NCI-H2107 (cell line): ENCODE results near the gene FNDC8.
A peak's percentile ranks its signal among the peaks of the same experiment; 100 is the strongest.
"Not testable (repeated sequence)": the region's sequence is repeated elsewhere in the genome, so short reads cannot be mapped to it uniquely, and the experiment has no call there.

Source experiments
- DNase-seq: peaks from one replicate; lab custom pipeline; 2025; lab: John Stamatoyannopoulos, UW

FNDC8 gene

DNA sequence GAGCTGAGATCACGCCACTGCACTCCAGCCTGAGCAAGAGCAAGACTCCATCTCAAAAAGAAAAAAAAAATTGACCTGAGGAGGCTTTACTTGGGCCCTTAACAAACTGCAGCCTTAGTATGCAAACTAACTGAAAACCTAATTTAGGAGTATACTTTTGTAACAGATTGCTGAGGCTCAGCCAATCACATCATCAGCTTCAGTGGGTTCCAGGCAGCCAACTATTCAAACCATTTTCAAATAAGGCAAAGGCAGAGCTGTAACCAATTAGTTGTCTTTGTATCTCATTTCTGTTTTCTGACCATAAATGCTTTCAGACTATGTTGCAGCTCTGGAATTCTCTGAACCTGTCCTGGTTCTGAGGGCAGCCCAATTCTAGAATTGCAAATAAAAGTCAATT is 25.7 kb upstream of the FNDC8 start:
- DNase-seq, result no peak

DNA sequence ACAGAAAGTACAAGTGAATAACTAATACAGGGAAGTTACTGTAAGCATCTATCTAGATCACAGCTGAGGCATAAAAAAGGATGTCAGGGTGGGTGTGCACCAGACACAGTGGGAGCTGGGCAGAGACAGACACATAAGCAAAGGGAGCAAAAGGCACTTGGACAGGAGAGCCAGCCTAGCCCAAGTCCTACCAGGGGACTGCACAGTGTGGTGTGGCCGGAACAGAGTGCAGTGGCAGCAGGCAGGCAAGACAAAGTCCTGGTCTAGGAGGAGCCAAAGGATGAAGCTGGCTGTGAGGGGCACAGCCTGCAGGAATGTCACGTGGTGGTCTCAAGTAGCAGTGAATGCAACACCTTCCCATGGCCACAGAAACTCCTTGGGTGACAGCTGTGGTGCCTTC is 23.6 kb upstream of the FNDC8 start:
- DNase-seq, result no peak

DNA sequence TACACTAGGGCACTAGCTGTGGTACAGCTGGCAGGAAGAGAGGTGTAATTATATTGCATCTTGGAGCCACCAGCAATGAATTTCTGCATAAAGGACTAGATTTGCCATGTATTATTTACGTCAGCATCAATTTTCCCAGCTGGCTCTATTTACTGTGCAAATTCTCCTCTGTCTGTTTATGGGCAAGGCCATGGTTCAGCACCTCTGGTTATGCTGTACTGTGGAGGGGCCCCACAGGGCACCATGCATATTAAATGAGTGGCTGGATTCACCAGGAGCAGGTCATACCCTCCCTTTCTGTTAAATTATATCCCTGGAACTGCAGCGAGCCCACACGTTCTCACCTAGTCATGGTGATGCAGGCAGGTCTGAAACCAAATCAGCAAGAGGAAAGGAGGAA is 21.5 kb upstream of the FNDC8 start:
- DNase-seq, result no peak

DNA sequence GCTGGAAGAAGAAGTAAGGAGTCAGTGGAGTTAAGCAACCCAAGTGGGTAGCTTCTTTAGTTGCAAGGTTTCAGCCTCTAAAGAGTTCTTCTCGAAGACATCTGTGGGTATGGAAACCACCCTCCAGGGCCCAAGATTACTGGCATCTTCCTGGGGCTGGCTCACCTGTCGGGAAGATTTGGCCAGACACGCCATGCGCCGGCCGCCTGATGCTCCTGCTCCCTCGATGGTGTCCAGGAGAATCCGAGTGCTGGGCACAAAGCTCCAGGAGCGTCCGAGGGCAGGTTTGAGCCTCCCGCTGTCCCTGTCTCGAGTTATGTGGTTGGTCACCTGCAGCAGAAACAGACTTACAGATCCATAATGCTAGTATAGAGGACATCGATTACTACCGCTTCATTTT is 20.4 kb upstream of the FNDC8 start:
- DNase-seq, result no peak

DNA sequence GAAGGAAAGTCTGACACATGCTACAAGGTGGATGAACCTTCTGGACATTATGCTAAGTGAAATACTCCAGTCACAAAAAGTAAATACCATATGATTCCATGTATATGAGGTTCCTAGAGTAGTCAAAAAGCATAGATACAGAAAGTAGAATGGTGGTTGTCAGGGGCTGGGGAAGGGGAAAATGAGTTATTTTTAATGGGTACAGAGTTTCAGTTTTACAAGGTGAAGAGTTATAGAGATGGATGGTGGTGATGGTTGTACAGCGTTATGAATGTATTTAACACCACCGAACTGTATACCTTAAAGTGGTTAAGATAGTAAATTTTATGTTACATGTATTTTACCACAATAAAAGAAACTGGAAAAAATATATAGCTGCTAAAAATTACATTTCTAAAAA is 19.7 kb upstream of the FNDC8 start:
- DNase-seq, result no peak

DNA sequence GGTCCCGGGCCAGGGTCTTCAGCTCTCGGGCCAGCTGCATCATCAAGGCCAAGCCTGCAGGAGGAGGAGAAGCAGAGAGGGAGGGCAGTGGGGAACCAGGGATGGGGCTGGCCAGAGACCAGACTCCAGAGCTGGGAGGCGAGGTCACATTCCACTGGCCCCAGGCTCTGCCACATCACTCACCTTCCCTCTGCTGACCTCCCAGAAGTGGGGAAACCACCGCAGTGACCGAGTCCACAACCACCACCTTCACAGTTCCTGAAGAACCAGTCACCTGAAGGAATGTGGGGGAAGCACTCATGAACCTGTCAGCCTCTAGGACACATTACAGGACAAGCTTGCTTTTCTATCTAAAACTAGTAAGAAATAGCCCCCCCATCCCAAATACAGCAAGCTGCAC is 18.1 kb upstream of the FNDC8 start:
- DNase-seq, result no peak

DNA sequence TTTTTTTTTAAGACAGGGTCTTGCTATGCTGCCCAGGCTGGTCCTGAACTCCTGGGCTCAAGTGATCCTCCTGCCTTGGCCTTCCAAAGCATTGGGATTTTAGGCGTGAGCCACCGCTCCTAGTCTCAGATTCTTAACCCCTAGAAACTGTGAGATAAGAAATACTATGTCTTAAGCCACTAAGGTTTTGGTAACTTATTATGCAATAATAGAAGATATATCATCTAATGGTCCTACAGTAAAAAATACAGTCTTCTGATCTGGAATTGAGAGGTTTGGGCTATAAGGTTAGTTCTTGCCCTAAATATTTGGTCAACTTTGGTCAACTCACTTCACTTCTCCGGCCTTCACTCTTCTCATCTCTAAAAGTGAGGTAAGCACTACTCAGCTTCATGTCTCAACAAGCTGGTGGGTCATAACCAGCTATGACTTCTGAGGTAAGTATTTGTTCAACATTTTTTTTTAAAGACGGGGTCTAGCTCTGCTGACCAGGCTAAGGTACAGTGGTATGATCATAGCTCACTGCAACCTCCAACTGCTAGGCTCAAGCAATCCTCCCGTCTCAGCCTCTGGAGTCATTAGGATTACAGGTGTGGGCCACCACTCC is 16.5 kb upstream of the FNDC8 start:
- DNase-seq, result no peak

DNA sequence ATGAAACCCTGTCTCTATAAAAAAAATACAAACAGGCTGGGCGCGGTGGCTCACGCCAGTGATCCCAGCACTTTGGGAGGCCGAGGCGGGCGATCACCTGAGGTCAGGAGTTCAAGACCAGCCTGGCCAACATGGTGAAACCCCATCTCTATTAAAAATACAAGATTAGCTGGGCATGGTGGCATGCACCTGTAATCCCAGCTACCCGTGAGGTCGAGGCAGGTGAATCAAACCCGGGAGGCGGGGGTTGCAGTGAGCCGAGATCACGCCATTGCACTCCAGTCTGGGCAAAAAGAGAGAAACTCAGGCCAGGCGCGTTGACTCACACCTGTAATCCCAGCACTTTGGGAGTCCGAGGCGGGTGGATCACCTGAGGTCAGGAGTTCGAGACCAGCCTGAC is 10.6 kb upstream of the FNDC8 start:
- DNase-seq, result not testable (repeated sequence)

DNA sequence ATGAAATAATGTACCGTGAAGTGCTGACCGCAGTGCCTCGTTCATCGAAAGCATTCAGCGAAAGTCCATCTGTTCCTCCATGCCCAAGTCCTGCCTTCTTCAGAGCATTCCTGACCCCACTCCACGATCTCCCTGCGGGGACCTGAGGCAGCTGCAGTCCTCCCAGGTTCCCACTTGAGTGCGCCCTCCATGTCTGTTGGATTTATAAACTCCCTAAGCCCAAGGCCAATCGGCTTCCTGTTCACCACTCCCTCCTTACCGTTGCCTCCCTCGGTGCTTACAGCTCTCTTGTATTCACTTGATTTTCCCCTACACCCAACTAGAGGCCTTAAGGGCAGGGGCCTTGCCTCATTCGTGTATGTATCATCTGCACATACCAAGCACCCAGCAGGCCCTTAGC is 4.6 kb upstream of the FNDC8 start:
- DNase-seq, result no peak

DNA sequence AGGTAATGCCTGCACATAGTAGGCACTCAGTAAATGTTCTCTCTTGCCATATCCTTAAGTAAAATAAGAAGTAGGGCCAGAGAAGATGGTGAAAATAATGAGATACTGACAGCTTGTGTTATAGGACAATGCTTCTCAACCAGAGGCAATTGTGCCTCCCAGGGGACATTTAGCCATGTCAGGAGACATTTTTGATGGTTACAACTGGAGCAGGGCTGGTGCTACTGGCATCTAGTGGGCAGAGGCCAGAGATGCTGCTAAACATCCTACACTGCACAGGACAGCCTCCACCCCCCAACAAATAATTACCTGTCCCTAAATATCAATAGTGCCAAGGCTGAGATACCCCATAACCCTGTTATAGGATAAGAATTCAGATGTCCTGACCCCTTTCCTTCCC is 3.4 kb upstream of the FNDC8 start:
- no peak for DNase-seq

DNA sequence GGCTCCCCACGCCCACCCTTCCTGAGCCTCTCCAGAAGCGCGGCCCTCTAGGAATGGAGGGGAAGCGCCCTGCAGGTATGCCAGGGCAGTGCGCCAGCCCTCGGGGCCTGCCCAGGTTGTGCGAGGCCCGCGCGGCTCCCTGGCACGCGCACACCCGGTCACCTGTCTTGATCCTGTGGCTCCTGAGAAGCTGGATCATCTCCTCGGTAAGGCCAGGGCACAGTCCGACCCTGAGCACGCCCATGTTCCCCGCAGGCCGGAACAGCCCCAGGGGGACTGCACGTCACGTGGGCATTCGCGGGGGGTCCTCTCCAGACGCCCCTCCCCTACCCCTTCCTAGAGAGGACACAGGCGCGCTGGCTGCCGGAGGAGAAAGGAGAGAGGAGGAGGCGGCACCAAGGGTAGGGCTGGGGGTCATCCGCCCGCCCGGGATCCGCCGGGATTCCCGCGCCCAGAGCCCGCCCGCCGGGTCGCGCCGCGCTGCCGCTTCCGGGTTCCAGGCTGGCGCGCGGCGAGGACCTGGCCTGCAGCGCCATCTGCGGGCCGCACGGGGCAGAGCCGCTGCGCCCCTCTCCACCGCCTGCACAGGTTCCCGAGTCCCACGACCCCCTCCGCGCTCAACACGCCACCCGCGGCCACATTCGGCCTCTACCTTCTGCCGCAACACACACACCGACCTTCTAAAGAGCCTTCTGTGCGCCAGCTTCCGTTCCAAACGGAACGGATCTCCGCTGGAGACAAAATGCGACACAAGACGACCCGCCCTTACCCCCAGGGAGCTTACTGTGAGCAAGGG is 1.8 kb upstream of the FNDC8 start, which contains the start of gene RAD51D:
Gene RAD51D, minus strand, starts transcription at position 491 of the 796 bp plus-strand sequence. Its CDS starts 247 bp downstream, at position 244.
- peak; percentile 71 for DNase-seq

DNA sequence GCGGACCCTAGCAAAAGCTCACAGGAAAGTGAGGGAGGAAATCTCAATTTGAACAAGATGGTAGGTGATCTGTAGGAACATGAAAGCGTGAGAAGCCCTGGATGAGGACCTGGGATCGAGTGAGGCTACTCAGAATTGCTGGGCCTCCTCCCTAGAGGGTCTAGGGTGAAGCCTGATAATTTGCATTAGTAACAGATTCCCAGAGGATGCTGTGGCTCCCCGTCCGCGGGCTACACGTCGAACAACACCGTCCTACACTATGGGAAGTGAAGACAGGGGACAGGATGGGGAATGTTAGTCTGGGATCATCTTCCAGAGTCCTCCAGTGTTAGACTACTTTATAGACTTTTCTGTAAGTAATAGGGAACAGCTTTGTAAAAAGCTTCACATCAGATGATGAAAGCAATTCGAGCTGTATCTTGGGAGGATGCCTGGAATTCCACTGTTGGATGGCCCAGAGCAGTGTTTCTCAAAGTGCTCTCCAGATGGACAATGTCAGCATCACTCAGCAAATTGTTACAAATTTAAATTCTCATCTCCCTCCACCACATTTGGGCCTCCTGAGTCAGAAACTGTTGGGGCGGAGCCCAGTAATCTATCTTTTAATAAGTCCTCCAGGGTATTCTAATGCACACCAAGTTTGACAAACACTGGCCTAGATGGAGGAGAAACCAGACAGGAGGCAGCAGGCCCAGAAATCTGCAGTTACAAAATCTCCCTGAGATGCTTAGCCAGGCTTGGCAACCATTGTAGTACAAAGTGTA is 6.5 kb downstream of the FNDC8 start:
- DNase-seq, result no peak

DNA sequence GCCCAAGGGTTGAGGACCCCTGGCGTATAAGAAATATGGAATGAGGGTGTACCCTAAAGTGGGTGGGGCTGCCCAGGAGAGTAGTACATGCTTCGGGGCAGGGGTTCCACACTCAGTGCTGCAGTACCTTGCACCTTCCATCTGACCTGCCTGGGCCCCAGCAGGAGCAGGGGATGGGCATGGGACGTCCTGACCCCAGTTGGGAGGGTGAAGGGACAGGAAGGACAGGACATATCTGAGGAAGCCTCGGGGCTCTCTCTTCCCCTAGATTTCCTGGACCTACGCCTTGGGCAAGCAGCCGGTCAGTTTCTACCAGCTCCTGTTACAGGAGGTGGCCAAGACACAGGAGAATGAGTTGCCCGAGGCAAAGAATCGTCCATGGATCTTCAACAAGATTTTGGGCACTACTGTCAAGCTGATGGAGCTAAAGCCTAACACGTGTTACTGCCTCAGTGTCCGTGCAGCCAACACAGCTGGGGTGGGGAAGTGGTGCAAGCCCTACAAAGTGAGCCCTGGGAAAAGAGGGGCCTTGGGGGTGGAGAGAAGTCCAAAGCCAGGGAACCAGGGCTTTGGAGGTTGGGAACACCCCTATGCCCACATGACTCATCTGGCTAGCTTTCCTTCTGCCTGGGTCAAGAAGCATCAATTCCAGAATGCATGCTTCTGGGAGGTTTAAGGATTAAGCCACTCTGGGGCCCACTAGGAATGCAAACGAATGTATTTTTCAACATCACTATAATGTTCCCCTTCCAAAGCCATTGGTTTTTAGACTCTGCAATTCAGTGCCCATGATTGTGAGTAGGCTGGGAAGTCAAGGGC is 7.9 kb downstream of the FNDC8 start:
- no peak for DNase-seq

DNA sequence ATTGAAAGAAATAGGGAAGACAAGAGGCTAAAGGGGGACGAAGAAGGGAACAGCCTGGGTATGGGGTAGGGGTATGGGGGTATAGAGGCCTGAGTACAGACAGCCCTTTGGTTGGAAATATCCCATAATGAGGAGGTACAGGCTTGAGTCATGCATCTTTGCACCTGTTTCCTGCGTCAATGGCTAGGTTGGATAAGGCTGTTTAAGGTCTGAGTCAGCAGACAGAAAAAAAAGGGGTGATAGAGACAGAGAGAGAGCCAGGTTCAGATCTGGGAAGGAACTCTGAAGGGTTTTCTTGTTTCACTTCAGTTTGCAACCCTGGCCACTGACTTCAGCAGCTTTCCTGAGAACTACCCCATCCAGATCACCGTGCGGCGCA is 8.5 kb downstream of the FNDC8 start:
- no peak for DNase-seq

DNA sequence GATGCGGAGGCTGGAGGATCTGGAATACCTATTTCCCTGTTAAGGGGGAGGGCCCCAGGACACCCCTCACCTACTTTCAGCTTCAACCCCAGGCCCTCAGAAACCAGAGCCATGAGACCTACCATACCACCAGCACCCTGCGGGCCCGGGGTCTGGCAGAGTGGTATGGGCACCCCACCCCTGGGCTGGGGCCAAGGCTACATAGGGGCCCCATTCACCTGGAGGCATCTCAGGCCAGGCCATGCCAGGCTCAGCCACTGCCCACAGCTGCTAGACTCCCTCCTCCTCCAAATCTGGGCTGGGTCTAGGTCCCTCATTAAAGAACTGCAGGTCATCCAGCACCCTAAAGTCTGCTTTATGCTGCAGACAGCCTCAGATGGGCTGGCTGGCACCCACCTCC is 9.0 kb downstream of the FNDC8 start:
- no peak for DNase-seq

DNA sequence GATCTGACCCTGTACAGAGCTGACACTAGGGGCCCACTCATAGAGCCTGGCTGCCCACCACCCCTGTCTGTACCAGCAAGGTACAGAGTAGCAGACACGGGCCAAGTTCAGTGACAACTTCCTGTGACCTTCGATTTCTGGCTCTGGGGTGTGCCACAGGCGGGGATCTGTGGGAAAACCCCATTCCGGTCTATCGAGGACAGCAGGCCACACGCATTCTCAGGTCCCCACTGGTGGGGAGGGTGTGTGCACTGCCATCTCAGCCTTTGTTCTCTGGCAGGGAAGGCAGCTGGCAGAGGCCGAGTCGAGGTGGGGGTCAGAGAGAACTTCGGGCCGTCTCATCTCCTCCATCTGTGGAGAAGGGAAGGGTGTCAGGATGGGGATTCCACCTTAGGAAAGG is 10.7 kb downstream of the FNDC8 start:
- no peak for DNase-seq

DNA sequence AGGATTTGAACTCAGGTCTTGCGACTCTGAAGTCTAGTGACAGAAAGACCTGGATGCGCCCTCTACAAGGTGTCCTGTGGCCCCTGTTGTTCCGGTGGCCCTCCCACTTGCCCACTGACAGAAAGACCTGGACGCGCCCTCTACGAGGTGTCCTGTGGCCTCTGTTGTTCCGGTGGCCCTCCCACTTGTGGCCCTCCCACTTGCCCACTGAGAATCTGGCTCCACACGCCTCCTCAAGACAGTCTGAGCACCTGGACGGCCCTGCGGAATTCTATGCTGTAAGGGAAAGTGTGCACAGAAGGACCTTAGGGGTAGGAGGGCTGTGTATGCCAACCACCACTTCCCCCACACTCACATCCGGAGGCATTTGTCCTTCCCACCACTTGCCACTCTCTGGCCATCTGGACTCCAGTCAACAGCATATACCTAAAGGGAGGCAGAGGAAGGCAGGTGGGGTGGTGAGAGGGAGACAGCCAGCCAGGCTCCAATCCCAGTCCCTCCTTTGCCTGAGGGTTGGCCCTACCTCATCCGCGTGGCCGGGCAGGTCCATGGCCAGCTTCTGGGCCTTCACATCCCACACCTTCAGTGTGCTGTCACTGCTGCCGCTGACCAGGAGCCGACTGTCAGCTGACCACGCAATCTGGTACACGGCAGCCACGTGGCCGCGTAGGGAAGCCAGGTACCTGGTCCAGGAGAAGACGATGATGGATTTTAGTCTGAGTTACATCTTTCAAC is 11.6 kb downstream of the FNDC8 start:
- no peak for DNase-seq

DNA sequence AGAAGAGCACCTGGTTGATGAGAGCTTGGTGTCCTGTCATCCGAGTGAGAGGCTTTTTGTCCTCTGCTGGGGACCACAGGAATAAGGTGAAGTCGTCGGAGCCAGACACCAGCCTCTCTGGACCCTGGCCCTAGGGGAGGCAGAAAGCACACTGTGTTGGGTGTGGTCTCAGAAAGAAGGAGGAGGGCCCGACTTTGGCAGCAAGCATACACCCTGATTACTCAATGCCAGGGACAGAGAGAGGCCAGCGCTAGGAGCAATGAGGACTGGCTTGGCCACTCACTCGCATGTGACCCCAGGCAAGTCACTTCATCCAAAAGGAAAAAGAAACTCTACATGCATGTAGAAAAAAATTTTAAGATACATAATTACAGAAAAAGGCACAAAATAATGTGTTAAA is 13.9 kb downstream of the FNDC8 start:
- no peak for DNase-seq

DNA sequence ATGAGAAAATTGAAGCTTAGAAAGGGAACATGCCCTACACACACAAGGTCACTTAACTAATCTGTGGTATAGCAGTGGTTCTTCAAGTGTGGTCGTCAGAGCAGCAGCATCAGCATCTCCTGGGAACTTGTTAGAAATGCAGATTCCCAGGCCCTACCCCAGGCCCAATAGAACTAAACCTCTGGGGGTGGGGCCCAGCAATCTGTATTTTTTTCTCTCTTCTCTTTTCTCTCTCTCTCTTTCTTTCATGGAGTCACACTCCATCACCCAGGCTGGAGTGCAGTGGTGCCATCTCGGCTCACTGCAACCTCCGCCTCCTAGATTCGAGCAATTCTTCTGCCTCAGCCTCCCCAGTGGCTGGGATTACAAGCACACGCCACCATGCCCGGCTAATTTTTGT is 16.8 kb downstream of the FNDC8 start:
- no peak for DNase-seq

DNA sequence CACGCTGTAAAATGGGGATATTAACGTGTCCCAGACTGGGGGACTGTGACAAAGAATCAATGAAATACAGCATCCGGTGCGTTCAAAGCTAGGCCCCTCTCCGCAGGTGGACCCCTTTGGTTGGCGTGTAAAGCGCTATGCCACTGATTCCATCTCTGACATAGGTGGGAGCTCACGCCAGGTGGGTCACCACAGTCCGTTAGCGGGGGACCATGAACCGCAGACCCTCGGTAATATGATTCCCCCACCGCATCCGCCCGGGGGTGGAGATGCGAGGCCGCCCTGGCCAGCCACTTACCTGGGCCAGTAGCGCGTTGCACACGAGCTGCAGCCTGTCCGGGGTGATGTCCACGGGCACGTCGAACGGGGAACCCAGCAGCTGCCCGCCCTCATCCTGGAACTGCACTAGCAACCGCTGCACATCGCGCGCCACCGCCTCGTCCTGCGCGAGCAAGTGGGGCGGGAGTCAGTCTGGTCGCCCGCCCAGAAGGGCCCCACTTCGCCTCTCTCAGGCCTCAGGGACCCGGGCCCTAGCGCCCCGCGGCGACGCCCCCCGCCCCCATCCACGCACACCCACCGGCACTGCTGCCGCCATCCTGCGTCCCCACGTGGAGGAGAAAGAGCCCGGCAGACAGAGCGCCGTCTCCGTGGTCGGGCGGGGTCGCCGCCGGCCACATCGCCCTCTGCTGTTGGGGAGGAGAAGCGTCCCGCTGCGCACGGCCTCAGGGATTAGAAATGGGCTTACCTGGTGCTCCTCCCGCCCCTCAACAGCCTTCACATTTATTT is 20.5 kb downstream of the FNDC8 start, which contains the start of gene NLE1:
Gene NLE1, minus strand, starts transcription at position 623 of the 786 bp plus-strand sequence. Its CDS starts 28 bp downstream, at position 595.
- peak; percentile 76 for DNase-seq

DNA sequence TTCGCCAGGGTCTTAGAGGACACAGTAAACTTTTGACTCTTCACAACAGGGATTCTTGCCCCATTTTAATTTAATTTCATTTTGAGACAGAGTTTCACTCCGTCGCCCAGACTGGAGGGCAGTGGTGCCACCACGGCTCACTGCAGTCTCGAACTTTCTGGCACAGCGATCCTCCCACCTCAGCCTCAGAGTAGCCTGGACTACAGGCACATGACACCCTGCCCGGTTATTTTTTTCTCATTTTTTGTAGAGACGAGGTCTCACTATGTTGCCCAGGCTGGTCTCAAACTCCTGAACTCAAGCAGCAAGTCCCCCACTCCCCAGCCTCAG is 21.0 kb downstream of the FNDC8 start:
- DNase-seq, result no peak
